HG02981 (cell line): ENCODE data around the gene ZNF319.

ENCODE experiments used
- ATAC-seq: cut with Tn5 transposase; IDR thresholded peaks from one replicate; pipeline ENCODE4 v1.9.1; 2021; ENCODE audit warnings: mild to moderate bottlenecking, moderate library complexity; ENCODE audit not compliant: unreplicated experiment

Gene ZNF319

GRCh38 chr16:58037365-58038057 lies 37.0 kb upstream of the ZNF319 start:
- no peak for ATAC-seq

DNA sequence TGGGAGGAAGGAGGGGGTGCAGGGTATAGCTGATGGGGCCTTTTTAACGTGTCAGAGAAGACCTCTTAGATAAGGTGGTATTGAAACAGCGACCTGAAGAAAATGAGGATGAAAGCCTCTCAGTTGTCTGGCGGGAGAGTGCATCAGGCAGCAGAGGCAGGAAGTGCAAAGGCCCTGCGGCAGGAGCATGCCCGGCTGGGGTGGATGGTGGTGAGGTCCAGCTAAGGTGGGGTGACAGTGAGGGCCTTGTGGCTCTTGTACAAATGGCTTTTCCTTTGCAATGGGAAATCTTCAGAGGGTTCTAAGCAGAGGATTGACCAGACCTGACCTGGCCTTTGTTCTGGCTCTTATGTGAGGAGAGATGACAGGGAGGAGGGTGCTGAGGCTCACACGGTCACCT lies 36.5 kb upstream of the ZNF319 start:
- ATAC-seq = no peak

GRCh38 chr16:58035356-58036170 lies 35.1 kb upstream of the ZNF319 start:
- no peak for ATAC-seq

- no peak for ATAC-seq
These were observed 34.3 kb upstream of the ZNF319 start for GRCh38 chr16:58034774-58035173.

DNA sequence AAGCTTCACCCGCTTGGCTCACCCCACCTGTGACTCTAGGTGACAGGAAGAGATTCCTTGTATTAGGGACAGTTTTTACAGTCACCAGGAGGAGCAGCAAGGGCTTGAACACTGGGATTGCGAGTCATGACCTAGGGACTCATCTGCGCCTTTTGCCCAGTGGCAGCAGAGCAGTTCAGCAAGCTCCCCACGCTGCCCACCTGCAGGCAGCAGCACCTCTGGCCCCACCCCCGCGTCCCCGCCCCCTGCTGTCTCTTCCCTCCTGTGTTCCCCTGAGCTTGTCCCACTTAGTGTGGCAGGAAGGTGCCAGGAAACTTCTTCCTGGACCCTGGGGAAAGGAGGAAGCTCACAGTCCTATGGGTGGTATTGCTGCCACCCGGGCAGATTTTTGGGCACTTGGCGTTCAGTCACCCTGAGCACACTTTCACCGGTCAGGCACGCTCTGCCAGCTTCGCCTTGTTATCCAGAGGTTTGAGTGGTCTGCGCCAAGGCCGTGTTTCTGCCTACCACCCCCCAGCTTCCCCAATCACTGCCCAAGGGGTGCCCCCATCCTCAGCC lies 33.7 kb upstream of the ZNF319 start:
- no peak for ATAC-seq

- ATAC-seq = no peak
These were observed 32.3 kb upstream of the ZNF319 start for GRCh38 chr16:58032710-58033293.

DNA sequence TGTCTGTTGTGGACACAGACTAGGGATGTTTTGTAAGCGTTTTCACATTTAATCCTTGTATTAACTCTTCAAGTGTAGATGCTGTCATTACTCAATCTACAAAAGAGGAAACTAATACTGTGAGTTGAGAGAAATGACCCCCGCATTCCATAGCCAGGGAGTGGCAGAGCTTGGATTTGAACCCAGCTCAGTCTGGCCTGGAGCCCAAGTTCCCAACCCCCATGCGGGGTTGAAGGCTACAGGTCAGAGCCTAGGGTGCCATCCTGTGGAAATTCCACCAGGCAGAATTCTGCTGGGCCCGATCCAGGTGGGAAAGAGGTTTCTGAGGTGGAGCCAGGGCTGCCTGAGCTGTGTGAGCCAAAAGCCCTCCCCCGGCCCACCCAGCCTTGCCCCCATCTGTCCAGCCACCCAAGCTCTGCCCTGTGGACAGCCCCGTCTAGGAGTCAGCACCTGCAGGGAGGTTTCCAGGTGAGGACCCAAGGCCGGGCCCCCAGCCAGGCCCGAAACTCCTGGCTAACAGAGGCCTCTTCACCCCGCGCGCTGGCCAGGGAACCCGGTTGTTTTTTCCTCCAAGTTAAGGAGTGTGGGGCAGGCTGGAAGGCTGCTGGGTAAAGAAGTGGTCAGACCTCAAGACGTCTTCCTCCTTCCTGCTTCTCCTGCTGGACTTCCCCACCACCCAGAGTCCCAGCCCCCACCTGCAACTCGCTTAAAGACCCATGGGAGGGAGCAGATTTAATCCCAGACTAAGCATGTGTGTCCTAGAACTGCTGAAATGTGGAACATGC lies 30.7 kb upstream of the ZNF319 start:
- no peak for ATAC-seq

GRCh38 chr16:58030136-58030840 lies 29.8 kb upstream of the ZNF319 start:
- no peak for ATAC-seq

DNA sequence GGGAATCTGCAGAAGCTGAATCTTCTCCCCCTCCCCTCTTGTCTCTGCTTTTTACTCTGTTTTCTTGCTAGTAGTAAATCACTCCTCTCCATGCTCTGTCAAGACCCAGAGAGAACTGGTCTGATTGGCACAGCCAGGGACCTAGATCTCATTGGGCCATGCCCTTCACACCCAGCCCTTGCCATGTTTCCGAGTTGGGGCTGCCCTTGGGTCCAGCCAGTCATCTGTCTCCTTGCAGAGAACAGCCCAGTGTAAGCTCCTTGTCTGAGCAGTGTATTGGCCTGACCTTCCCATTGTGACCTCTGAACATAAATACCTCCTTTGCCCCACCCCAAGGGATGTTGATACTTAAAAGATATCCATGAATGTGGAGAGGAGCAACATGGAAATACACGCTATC lies 28.9 kb upstream of the ZNF319 start:
- ATAC-seq = no peak

GRCh38 chr16:58028541-58029070 lies 28.1 kb upstream of the ZNF319 start:
- ATAC-seq = no peak

DNA sequence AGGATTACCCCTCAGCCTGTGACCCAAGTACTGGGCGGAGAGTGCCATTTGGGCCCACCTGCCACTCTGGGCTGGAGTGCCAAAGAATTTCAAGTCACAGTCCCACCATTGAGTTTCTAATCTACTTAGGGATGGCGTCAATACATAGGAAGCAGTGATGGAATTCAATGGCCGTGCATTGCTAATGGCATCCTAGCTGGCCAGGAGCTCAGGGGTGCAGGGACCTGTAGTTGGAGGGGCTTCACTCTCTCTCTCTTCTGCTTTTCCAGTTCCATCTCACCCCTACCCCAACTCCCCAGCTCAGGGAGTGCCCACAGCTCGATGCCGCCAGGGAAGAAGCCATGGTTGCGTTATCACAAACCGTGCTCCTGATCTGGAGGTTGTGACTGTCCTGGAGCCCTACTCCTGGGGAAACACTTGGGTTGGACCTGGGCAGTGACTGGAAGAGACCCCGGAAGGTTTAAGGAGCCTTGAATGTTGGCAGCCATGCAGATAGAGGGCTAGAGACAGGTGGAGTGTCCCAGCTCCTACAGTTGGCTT lies 27.5 kb upstream of the ZNF319 start:
- ATAC-seq = no peak

DNA sequence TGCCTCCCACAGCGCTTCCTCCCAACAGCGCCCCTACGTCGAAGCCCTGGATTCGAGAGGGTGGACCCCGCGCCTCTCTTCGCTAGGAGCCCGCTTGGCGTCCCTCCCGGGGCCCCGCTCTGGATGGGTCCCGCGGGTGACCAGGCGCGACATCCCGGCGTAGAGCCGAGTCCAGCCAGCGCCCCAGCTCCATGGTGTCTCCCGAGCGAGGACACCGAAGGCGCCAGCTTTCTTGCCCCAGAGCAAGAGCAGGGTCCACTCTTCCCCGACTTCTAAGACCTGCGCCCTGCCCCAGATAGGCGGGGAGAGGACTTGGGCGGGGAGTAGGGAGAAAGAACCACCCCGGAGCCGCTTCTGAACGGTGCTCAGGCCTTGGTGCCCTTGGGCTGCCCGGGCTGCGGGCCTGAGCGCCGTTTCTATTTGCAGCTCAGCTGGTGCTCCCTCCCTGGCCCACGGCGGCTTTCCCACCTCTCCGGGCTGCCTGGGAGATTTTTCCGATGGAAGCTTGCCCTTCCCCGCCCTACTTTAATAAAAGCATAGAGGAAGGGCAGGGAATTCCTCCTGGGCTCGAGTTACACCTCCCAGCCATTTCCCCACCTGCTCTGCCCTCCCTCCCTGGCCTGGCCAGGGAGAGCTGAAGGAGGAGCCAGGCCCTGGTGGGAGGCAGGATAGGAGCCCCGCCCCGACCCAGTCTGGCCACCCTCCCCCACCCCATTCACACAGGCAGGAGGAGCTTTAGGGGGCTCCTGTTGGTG lies 26.9 kb upstream of the ZNF319 start:
- no peak for ATAC-seq

GRCh38 chr16:58026705-58027160 lies 26.3 kb upstream of the ZNF319 start:
- ATAC-seq = no peak

DNA sequence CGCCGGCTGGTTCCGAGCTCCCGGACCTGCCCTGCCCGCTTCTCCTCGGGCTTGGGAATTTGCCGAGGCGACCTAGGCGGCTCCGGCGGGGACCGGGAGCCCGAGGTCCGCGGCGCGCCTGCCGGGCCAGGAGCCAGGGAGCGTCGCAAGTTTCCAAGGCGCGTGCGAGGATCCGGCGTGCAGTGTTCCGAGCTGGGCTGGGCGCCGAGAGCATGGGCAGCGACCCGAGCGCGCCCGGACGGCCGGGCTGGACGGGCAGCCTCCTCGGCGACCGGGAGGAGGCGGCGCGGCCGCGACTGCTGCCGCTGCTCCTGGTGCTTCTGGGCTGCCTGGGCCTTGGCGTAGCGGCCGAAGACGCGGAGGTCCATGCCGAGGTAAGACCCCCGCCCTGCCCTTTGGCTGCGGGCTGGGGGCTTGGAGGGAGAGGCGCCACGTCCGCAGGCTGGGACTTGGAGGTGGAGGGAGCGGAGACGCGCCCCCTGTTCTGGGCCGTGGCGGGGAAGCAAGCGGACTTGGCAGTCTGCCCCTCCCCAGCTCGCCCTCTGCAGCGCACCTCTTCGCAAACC lies 25.8 kb upstream of the ZNF319 start:
- ATAC-seq = peak; percentile 15

DNA sequence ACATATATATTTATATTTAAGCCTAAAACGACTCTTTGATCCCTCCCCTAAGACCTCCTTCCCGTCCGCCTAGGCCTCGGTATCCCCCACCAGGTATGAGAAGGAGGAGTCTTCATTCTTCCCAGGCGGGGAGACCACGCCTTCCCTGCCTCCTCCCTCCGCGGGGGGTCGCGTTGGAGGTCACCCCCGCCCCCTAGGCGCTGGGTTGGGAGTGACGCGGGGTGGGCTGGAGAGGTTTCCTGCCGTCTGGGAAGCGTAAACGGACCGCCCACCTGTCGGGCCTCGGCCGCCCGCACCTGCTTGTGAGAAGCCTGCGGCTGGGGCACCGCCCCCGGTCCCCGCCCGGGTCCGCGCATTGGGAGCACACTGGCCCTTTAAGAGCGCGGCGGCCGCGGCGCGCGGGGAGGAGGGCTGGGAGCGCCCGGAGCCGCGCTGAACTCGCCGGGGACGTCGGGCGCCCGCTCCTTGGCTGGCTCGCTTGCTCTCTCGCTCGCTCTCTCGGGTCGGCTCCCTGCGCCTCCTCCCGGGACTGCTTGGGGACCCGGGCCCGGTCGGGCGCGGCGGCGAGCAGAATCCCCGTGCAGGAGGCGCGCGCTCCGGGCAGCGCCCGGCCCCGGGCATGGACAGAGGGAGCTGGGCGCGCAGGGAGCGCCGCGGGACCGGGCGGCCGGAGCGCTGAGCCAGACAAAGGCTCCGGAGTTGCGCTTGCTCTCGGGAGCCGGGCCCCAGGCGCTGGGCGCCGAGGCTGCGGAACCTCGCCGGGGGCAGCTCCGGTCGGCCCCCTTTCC lies 25.1 kb upstream of the ZNF319 start, which contains the start of gene MMP15:
Gene MMP15 (plus strand): TSS at position 404 of the 788 bp plus-strand sequence. CDS start 597 bp downstream, outside the sequence.
- ATAC-seq = peak; percentile 44

- ATAC-seq = peak; percentile 11
These were observed 24.2 kb upstream of the ZNF319 start for GRCh38 chr16:58024486-58025350.
